H9 (cell line): Measurements from ENCODE around the gene IL13RA2. TPM values are rescaled to one million over a fixed set of nuclear protein-coding genes. Genes with fewer than 3 reads are reported as not detected.

ENCODE experiments used
- DNase-seq: peaks from one replicate; pipeline ENCODE4 v3.0.0-alpha.2; 2017
- H2AFZ ChIP-seq: one replicate; pipeline ENCODE4 v1.6.1; 2013; ENCODE audit warnings: mild to moderate bottlenecking, low read length, control low read depth, moderate library complexity
- H2AK5ac ChIP-seq: 2 replicates; pipeline ENCODE4 v1.6.1; 2013; ENCODE audit warnings: low read length, control low read depth, mixed read lengths; ENCODE audit not compliant: insufficient read length
- H2BK120ac ChIP-seq: one replicate; pipeline ENCODE4 v1.6.1; 2013; ENCODE audit warnings: low read depth, mild to moderate bottlenecking, low read length, control low read depth, inconsistent platforms; ENCODE audit not compliant: poor library complexity, severe bottlenecking
- H2BK12ac ChIP-seq: 2 replicates; pipeline ENCODE4 v1.6.1; 2013; ENCODE audit warnings: low read length, control low read depth, mixed read lengths, low read depth; ENCODE audit not compliant: insufficient read length
- H2BK15ac ChIP-seq: 2 replicates; pipeline ENCODE4 v1.6.1; 2013; ENCODE audit warnings: low read depth, low read length, control low read depth
- H2BK20ac ChIP-seq: one replicate; pipeline ENCODE4 v1.6.1; 2013; ENCODE audit warnings: low read depth, mild to moderate bottlenecking, low read length, control low read depth, inconsistent platforms; ENCODE audit not compliant: poor library complexity, severe bottlenecking
- H2BK5ac ChIP-seq: 2 replicates; pipeline ENCODE4 v1.6.1; 2013; ENCODE audit warnings: low read length, control low read depth, mixed read lengths; ENCODE audit not compliant: insufficient read length
- H3K14ac ChIP-seq: 2 replicates; pipeline ENCODE4 v1.6.1; 2013; ENCODE audit warnings: low read length, control low read depth; ENCODE audit not compliant: insufficient read depth
- H3K18ac ChIP-seq: 2 replicates; pipeline ENCODE4 v1.6.1; 2013; ENCODE audit warnings: low read depth, mild to moderate bottlenecking, mixed read lengths, low read length, control low read depth; ENCODE audit not compliant: insufficient read length
- H3K23ac ChIP-seq: 2 replicates; pipeline ENCODE4 v1.6.1; 2013; ENCODE audit warnings: low read length, control low read depth, mixed read lengths, low read depth; ENCODE audit not compliant: insufficient read length
- H3K23me2 ChIP-seq: 2 replicates; pipeline ENCODE4 v1.6.1; 2013; ENCODE audit warnings: low read depth, mild to moderate bottlenecking, mixed read lengths, low read length, control low read depth; ENCODE audit not compliant: insufficient read length, poor library complexity, severe bottlenecking
- H3K27ac ChIP-seq: 2 replicates; pipeline ENCODE4 v1.5.1; 2013; ENCODE audit warnings: low read length, control low read depth, mixed read lengths, low read depth; ENCODE audit not compliant: insufficient read length
- H3K27me3 ChIP-seq: 2 replicates; pipeline ENCODE4 v1.6.1; 2013; ENCODE audit warnings: low read length, control low read depth, inconsistent platforms; ENCODE audit not compliant: insufficient read depth
- H3K4ac ChIP-seq: 2 replicates; pipeline ENCODE4 v1.6.1; 2013; ENCODE audit warnings: low read depth, mild to moderate bottlenecking, control low read depth, inconsistent platforms, low read length, moderate library complexity
- H3K4me1 ChIP-seq: 2 replicates; pipeline ENCODE4 v1.6.1; 2013; ENCODE audit warnings: low read length, control low read depth, inconsistent platforms; ENCODE audit not compliant: insufficient read depth
- H3K4me2 ChIP-seq: 2 replicates; pipeline ENCODE4 v1.6.1; 2013; ENCODE audit warnings: low read length, control low read depth, mixed read lengths; ENCODE audit not compliant: insufficient read length, insufficient read depth
- H3K56ac ChIP-seq: 2 replicates; pipeline ENCODE4 v1.6.1; 2013; ENCODE audit warnings: low read depth, mild to moderate bottlenecking, mixed read lengths, low read length, control low read depth; ENCODE audit not compliant: insufficient read length
- H3K79me1 ChIP-seq: 2 replicates; pipeline ENCODE4 v1.6.1; 2013; ENCODE audit warnings: low read depth, mild to moderate bottlenecking, moderate library complexity, low read length, control low read depth, inconsistent platforms; ENCODE audit not compliant: insufficient read depth, poor library complexity, severe bottlenecking
- H3K79me2 ChIP-seq: 2 replicates; pipeline ENCODE4 v1.6.1; 2013; ENCODE audit warnings: low read length, control low read depth, inconsistent platforms; ENCODE audit not compliant: insufficient read depth
- H3K9ac ChIP-seq: 2 replicates; pipeline ENCODE4 v1.6.1; 2013; ENCODE audit warnings: low read length, control low read depth, mixed read lengths; ENCODE audit not compliant: insufficient read length; ENCODE audit errors: extremely low read depth
- H3K9me3 ChIP-seq: one replicate; pipeline ENCODE4 v1.6.1; 2013; ENCODE audit warnings: low read depth, low read length, inconsistent platforms; ENCODE audit not compliant: control insufficient read depth
- H3T11ph ChIP-seq: one replicate; pipeline ENCODE4 v1.6.1; 2013; ENCODE audit warnings: mild to moderate bottlenecking, low read length, control low read depth, inconsistent platforms
- H4K20me1 ChIP-seq: one replicate; pipeline ENCODE4 v1.6.1; 2013; ENCODE audit not compliant: control insufficient read depth, insufficient read length, insufficient read depth
- H4K5ac ChIP-seq: 2 replicates; pipeline ENCODE4 v1.6.1; 2013; ENCODE audit warnings: low read depth, mild to moderate bottlenecking, mixed read lengths, low read length, control low read depth; ENCODE audit not compliant: insufficient read length
- H4K8ac ChIP-seq: replicated peaks from 2 replicates; pipeline ENCODE4 v1.6.1; 2013; ENCODE audit warnings: low read length, control low read depth, mixed read lengths, low read depth; ENCODE audit not compliant: insufficient read length
- H4K91ac ChIP-seq: 2 replicates; pipeline ENCODE4 v1.6.1; 2013; ENCODE audit warnings: low read depth, mild to moderate bottlenecking, moderate library complexity, mixed read lengths, low read length, control low read depth; ENCODE audit not compliant: insufficient read length
- H3K27ac Mint-ChIP-seq, 3 experiments: 2 replicates in 2 of 3; 3 replicates in 1 of 3; pipeline ENCODE4 v1.8.0; 2020 to 2021; ENCODE audit warnings: mixed read lengths in 3 of 3, mild to moderate bottlenecking in 1 of 3, moderate library complexity in 1 of 3
- H3K27me3 Mint-ChIP-seq: 2 replicates; pipeline ENCODE4 v1.8.0; 2021; ENCODE audit warnings: low read depth, mild to moderate bottlenecking, moderate library complexity, mixed read lengths
- H3K36me3 Mint-ChIP-seq, 3 experiments: 2 replicates in 2 of 3; 3 replicates in 1 of 3; pipeline ENCODE4 v1.8.0; 2020 to 2021; ENCODE audit warnings: low read depth in 3 of 3, mixed read lengths in 3 of 3; ENCODE audit not compliant: insufficient read depth in 1 of 3
- H3K4me1 Mint-ChIP-seq, 2 experiments: 2 replicates each; pipeline ENCODE4 v1.8.0; 2020; ENCODE audit warnings: mixed read lengths in 2 of 2
- H3K4me3 Mint-ChIP-seq, 2 experiments: 2 replicates in 1 of 2; 3 replicates in 1 of 2; pipeline ENCODE4 v1.8.0; 2020 to 2021; ENCODE audit warnings: mild to moderate bottlenecking in 2 of 2, mixed read lengths in 2 of 2, moderate library complexity in 1 of 2
- H3K9me3 Mint-ChIP-seq, 2 experiments: 2 replicates in 1 of 2; 3 replicates in 1 of 2; pipeline ENCODE4 v1.8.0; 2020; ENCODE audit warnings: mild to moderate bottlenecking in 2 of 2, mixed read lengths in 2 of 2, moderate library complexity in 1 of 2
- CTCF ChIP-seq: fragments of 200-600 bp; sonication (generic); conservative IDR thresholded peaks from 3 replicates; pipeline ENCODE4 v1.8.0; 2021; ENCODE audit warnings: antibody characterized with exemption, mild to moderate bottlenecking
- WGBS: extraction: QIAGEN DNeasy Blood & Tissue Kit; methylation state at CpG from one replicate; pipeline ENCODE4 v1.1.7; 2013; ENCODE audit warnings: missing lambda C conversion rate, low lambda C conversion rate, mixed read lengths; ENCODE audit not compliant: insufficient read length; ENCODE audit errors: extremely low coverage; 5-methylcytosine and 5-hydroxymethylcytosine counted together
- total RNA-seq: library from RNA; stranded (reverse); gene quantifications from 2 replicates; pipeline ENCODE4 v1.2.1, GENCODE V29; 2021

Gene IL13RA2
- total RNA-seq, 1 experiment from 2014 or later: not detected

DNA sequence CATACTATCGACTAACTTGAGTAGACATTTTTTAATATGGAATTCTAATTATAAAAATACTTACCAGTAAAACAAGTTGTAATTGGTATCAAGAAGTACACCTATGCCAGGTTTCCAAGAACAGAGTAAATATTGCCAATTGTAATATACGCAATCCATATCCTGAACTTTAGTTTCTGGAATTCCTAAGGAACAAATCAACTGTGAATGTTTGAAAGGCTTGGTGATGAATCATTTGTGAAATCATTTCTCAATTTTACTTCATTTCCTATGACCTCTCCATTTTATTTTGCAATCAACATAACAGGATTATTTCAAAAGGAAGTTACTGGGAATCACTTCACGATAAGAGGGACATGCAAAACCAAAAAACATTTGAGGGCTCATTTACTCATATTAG lies 3.7 kb downstream of the IL13RA2 start:
- no peak for TF ChIP-seq CTCF
- H2AFZ ChIP-seq: no peak overlapping the region
- H2BK20ac ChIP-seq: no peak overlapping the region
- H3K27ac Mint-ChIP-seq: no peak overlapping the region
- no peaks in the 10 kb centered on the region for H3K79me2 ChIP-seq
- DNase-seq: no peak
- no peaks in the 10 kb centered on the region for H3K27me3 ChIP-seq
- no peaks in the 10 kb centered on the region for H3K4me1 Mint-ChIP-seq
- no peak overlapping the region for H3K9ac ChIP-seq
- H3K14ac ChIP-seq: no peak overlapping the region
- no peak overlapping the region for H2BK12ac ChIP-seq
- H3K9me3 ChIP-seq: no peaks in the 10 kb centered on the region
- no peak overlapping the region for H3K4ac ChIP-seq
- no peak overlapping the region for H2BK120ac ChIP-seq
- no peaks in the 10 kb centered on the region for H4K20me1 ChIP-seq
- H3K56ac ChIP-seq: no peak overlapping the region
- H4K91ac ChIP-seq: no peak overlapping the region
- H2BK5ac ChIP-seq: no peak overlapping the region
- no peak overlapping the region for H2BK15ac ChIP-seq
- H2AK5ac ChIP-seq: no peak overlapping the region
- no peak overlapping the region for H3K18ac ChIP-seq
- H3K27me3 Mint-ChIP-seq: peaks cover 7% of the 10 kb centered on the region
- H3K23me2 ChIP-seq: no peaks in the 10 kb centered on the region
- H3K27ac ChIP-seq: no peak overlapping the region
- no peaks in the 10 kb centered on the region for H3K4me1 ChIP-seq
- no peak overlapping the region for H3K23ac ChIP-seq
- no peak overlapping the region for H3K4me3 Mint-ChIP-seq
- no peak overlapping the region for H3T11ph ChIP-seq
- no peak overlapping the region for H3K4me2 ChIP-seq
- H3K9me3 Mint-ChIP-seq: no peaks in the 10 kb centered on the region
- no CpG with 5 or more reads among the region's 3 CpGs for WGBS
- no peak overlapping the region for H4K8ac ChIP-seq
- no peaks in the 10 kb centered on the region for H3K79me1 ChIP-seq
- no peaks in the 10 kb centered on the region for H3K36me3 Mint-ChIP-seq
- H4K5ac ChIP-seq: no peak overlapping the region
